Thyroid gland (tissue), 4 donors: Measurements from ENCODE around the gene DLG2. TPM values are rescaled to one million over a fixed set of nuclear protein-coding genes. Genes with fewer than 3 reads are reported as not detected.

Experiments
- DNase-seq, 2 donors: peaks; one replicate each; pipeline ENCODE4 v3.0.0-alpha.2; 2019
- H3K27ac ChIP-seq, 3 donors: fragments of 200-600 bp; sonication (generic); 1 replicate in 2 of 3; 2 replicates in 1 of 3; pipeline ENCODE4 v1.5.1; 2016 to 2019; ENCODE audit warnings: mild to moderate bottlenecking in 1 of 3, moderate library complexity in 1 of 3
- H3K27me3 ChIP-seq: fragments of 200-600 bp; sonication (generic); one replicate; pipeline ENCODE4 v1.5.1; 2019
- H3K36me3 ChIP-seq, 2 donors: fragments of 200-600 bp; sonication (generic); one replicate each; pipeline ENCODE4 v1.5.1; 2016 to 2019
- H3K4me1 ChIP-seq, 2 donors: fragments of 200-600 bp; sonication (generic); one replicate each; pipeline ENCODE4 v1.5.1; 2017 to 2019
- H3K4me3 ChIP-seq, 3 donors: fragments of 200-600 bp; sonication (generic); replicated peaks in 1 of 3; 1 replicate in 2 of 3; 2 replicates in 1 of 3; pipeline ENCODE4 v1.5.1; 2016; ENCODE audit warnings: mild to moderate bottlenecking in 1 of 3
- H3K9me3 ChIP-seq: fragments of 200-600 bp; sonication (generic); one replicate; pipeline ENCODE4 v1.5.1; 2017
- CTCF ChIP-seq, 6 experiments: fragments of 200-600 bp in 3 of 6; fragments of 450-650 bp in 3 of 6; sonication (generic) in 3 of 6; IDR thresholded peaks; one replicate each; pipeline ENCODE4 v1.5.1; 2016 to 2019; ENCODE audit warnings: antibody characterized with exemption in 6 of 6, mild to moderate bottlenecking in 2 of 6, inconsistent platforms in 1 of 6, moderate library complexity in 1 of 6
- POLR2A ChIP-seq, 2 donors: fragments of 450-650 bp; IDR thresholded peaks; one replicate each; pipeline ENCODE4 v1.6.1; 2017; ENCODE audit warnings: antibody characterized with exemption in 2 of 2, mild to moderate bottlenecking in 2 of 2, moderate library complexity in 1 of 2
- WGBS, 2 donors: methylation state at CpG; one replicate each; pipeline ENCODE4 v1.1.5; 2017; 5-methylcytosine and 5-hydroxymethylcytosine counted together
- intact Hi-C: fragments of 100-400 bp; cut with DNase I; formaldehyde crosslinking; loops from one replicate; pipeline ENCODE4 v1.15.1; 2023
- total RNA-seq, 4 donors: library from RNA; depleted of rRNA; stranded (reverse); fragments of >200 nt; gene quantifications; one replicate each; pipeline ENCODE4 v1.2.3, GENCODE V29; 2016

DLG2 gene
- total RNA-seq, 4 donors from 2014 or later, result 29.4 to 79.4 (median 42.4) TPM

- no peaks in the 10 kb centered on the region for H3K4me1 ChIP-seq
- DNase-seq, result no peak
- H3K36me3 ChIP-seq, result no peaks in the 10 kb centered on the region
- no peak overlapping the region for H3K27ac ChIP-seq
- H3K4me3 ChIP-seq, result no peak overlapping the region
- H3K27me3 ChIP-seq, result no peaks in the 10 kb centered on the region
- intact Hi-C loops, result no loop called here
- no peaks in the 10 kb centered on the region for H3K9me3 ChIP-seq
- no peak for TF ChIP-seq POLR2A (IDR thresholded peaks at IDR 0.05)
- TF ChIP-seq CTCF (IDR thresholded peaks at IDR 0.05), result no peak
Observed at GRCh38 chr11:85526564-85526963, 100.6 kb downstream of the DLG2 start.

GRCh38 chr11:85525686-85526085 is 101.5 kb downstream of the DLG2 start:
- DNase-seq, result no peak
- TF ChIP-seq CTCF (IDR thresholded peaks at IDR 0.05) (no peak), POLR2A (IDR thresholded peaks at IDR 0.05) (no peak)
- H3K4me1 ChIP-seq, result no peaks in the 10 kb centered on the region
- no peak overlapping the region for H3K4me3 ChIP-seq
- H3K27ac ChIP-seq, result no peak overlapping the region
- H3K27me3 ChIP-seq, result no peaks in the 10 kb centered on the region
- H3K9me3 ChIP-seq, result no peaks in the 10 kb centered on the region
- intact Hi-C loops, result no loop called here
- 74% methylated on average over 3 of the region's 3 CpGs for WGBS, 2 donors
- H3K36me3 ChIP-seq, result no peaks in the 10 kb centered on the region

- TF ChIP-seq POLR2A (IDR thresholded peaks at IDR 0.05), result no peak
- TF ChIP-seq CTCF (IDR thresholded peaks at IDR 0.05), result no peak
- no peaks in the 10 kb centered on the region for H3K36me3 ChIP-seq
Observed at GRCh38 chr11:85517272-85517671, 109.9 kb downstream of the DLG2 start.

GRCh38 chr11:85495918-85496317 is 131.2 kb downstream of the DLG2 start:
- no peak for TF ChIP-seq CTCF (IDR thresholded peaks at IDR 0.05)
- TF ChIP-seq POLR2A (IDR thresholded peaks at IDR 0.05), result no peak
- no peak overlapping the region for H3K27ac ChIP-seq
- no peak overlapping the region for H3K4me3 ChIP-seq
- H3K36me3 ChIP-seq, result no peaks in the 10 kb centered on the region
- H3K4me1 ChIP-seq, result peaks cover 0 to 5% of the 10 kb centered on the region in 2 donors
- 90 to 98% methylated on average over 5 of the region's 5 CpGs for WGBS, 2 donors
- DNase-seq, result no peak
- intact Hi-C loops, result no loop called here
- no peaks in the 10 kb centered on the region for H3K9me3 ChIP-seq
- no peaks in the 10 kb centered on the region for H3K27me3 ChIP-seq

More at GRCh38 chr11:85517272-85517671, 109.9 kb downstream of the DLG2 start:
- Histone ChIP-seq H3K9me3 (no peaks in the 10 kb centered on the region), H3K4me3 (no peak overlapping the region), H3K4me1 (no peaks in the 10 kb centered on the region), H3K27me3 (no peaks in the 10 kb centered on the region), H3K27ac (no peak overlapping the region)
- intact Hi-C loops, result no loop called here
- no peak for DNase-seq

GRCh38 chr11:85494396-85494795 is 132.7 kb downstream of the DLG2 start:
- Histone ChIP-seq H3K36me3 (no peaks in the 10 kb centered on the region), H3K27ac (no peak overlapping the region), H3K27me3 (no peaks in the 10 kb centered on the region), H3K4me1 (peaks cover 0 to 5% of the 10 kb centered on the region in 2 donors), H3K9me3 (no peaks in the 10 kb centered on the region), H3K4me3 (no peak overlapping the region)
- 0 to 40% methylated on average over 1 of the region's 1 CpG for WGBS, 2 donors
- intact Hi-C loops, result no loop called here
- no peak for TF ChIP-seq CTCF (IDR thresholded peaks at IDR 0.05)
- DNase-seq, result no peak
